Sigmoid colon (tissue), 7 donors: ENCODE results near the gene SNCB. TPM values are rescaled to one million over a fixed set of nuclear protein-coding genes. Genes with fewer than 3 reads are reported as not detected.

Experiments used
- DNase-seq: peaks from one replicate; pipeline ENCODE4 v3.0.0-alpha.2; 2019
- H3K27ac ChIP-seq, 4 donors: fragments of 200-600 bp; sonication (generic); one replicate each; pipeline ENCODE4 v1.5.1; 2016 to 2019; ENCODE audit warnings: mild to moderate bottlenecking in 1 of 4
- H3K27me3 ChIP-seq, 3 donors: fragments of 200-600 bp; sonication (generic); one replicate each; pipeline ENCODE4 v1.5.1; 2019; ENCODE audit warnings: mild to moderate bottlenecking in 1 of 3
- H3K36me3 ChIP-seq, 4 donors: fragments of 200-600 bp; sonication (generic); one replicate each; pipeline ENCODE4 v1.5.1; 2016 to 2019
- H3K4me1 ChIP-seq, 4 donors: fragments of 200-600 bp; sonication (generic); one replicate each; pipeline ENCODE4 v1.5.1; 2017 to 2019
- H3K4me3 ChIP-seq, 4 donors: fragments of 200-600 bp; sonication (generic); one replicate each; pipeline ENCODE4 v1.5.1; 2017 to 2019; ENCODE audit warnings: mild to moderate bottlenecking in 2 of 4, moderate library complexity in 1 of 4
- H3K9me3 ChIP-seq, 4 donors: fragments of 200-600 bp in 3 of 4; sonication (generic) in 3 of 4; one replicate each; pipeline versions ENCODE4 v1.5.1 to v1.6.1; 2013 to 2019
- CTCF ChIP-seq, 4 experiments: fragments of 450-650 bp in 3 of 4; fragments of 200-600 bp in 1 of 4; IDR thresholded peaks; one replicate each; pipeline ENCODE4 v1.5.1; 2016 to 2019; ENCODE audit warnings: antibody characterized with exemption in 4 of 4, mild to moderate bottlenecking in 3 of 4, moderate library complexity in 2 of 4
- EP300 ChIP-seq, 4 donors: sonication (generic); formaldehyde crosslinking; IDR thresholded peaks; one replicate each; pipeline ENCODE4 v1.6.1; 2017; ENCODE audit warnings: antibody characterized with exemption in 4 of 4
- POLR2A ChIP-seq, 2 donors: fragments of 450-650 bp; IDR thresholded peaks; one replicate each; pipeline ENCODE4 v1.6.1; 2016; ENCODE audit warnings: antibody characterized with exemption in 2 of 2, mild to moderate bottlenecking in 2 of 2, moderate library complexity in 2 of 2
- POLR2AphosphoS5 ChIP-seq, 4 donors: sonication (generic); formaldehyde crosslinking; IDR thresholded peaks; one replicate each; pipeline ENCODE4 v1.6.1; 2017; ENCODE audit warnings: antibody characterized with exemption in 4 of 4
- WGBS, 2 donors: extraction: QIAGEN DNeasy Blood & Tissue Kit; methylation state at CpG; one replicate each; pipeline ENCODE4 v1.1.7; 2013; 5-methylcytosine and 5-hydroxymethylcytosine counted together
- intact Hi-C: fragments of 100-400 bp; cut with DNase I; formaldehyde crosslinking; loops from one replicate; pipeline ENCODE4 v1.15.1; 2023
- polyA plus RNA-seq, 3 donors: library from polyadenylated mRNA; stranded (reverse); fragments of 200-250 nt; gene quantifications; one replicate each; pipeline ENCODE4 v1.2.3, GENCODE V29; 2013
- total RNA-seq, 4 donors: library from RNA; depleted of rRNA; stranded (reverse); fragments of >200 nt; gene quantifications; one replicate each; pipeline ENCODE4 v1.1.0, GENCODE V29; 2016
- donor health status: healthy with polysubstance abuse.
- donor health status: Bipolar disorder and iron deficiency.
- donor health status: healthy.

SNCB gene
- total and polyA plus RNA-seq, 7 donors = 0.23 to 2.2 TPM; not detected in 5

- Histone ChIP-seq H3K27me3 (peaks cover 32 to 96% (median 55%) of the 10 kb centered on the region in 3 donors), H3K4me3 (no peak overlapping the region), H3K4me1 (peaks cover 0 to 17% (median 15%) of the 10 kb centered on the region in 4 donors), H3K27ac (no peak overlapping the region), H3K9me3 (no peaks in the 10 kb centered on the region), H3K36me3 (no peaks in the 10 kb centered on the region)
- WGBS, 2 donors = 52 to 89% methylated on average over 5 of the region's 5 CpGs
- intact Hi-C loops = no loop called here
- DNase-seq = no peak
- no peak for TF ChIP-seq CTCF (IDR thresholded peaks at IDR 0.05)
- no peak for TF ChIP-seq POLR2AphosphoS5 (IDR thresholded peaks at IDR 0.05)
- no peak for TF ChIP-seq POLR2A (IDR thresholded peaks at IDR 0.05)
- no peak for TF ChIP-seq EP300 (IDR thresholded peaks at IDR 0.05)
These were observed 2.8 kb downstream of the SNCB start for GRCh38 chr5:176627582-176627981.

- no peaks in the 10 kb centered on the region for H3K36me3 ChIP-seq
- no peak overlapping the region for H3K27ac ChIP-seq
- DNase-seq = no peak
- no peaks in the 10 kb centered on the region for H3K9me3 ChIP-seq
- 9 to 35% methylated on average over 7 of the region's 7 CpGs for WGBS, 2 donors
- H3K4me3 ChIP-seq = no peak overlapping the region
- H3K27me3 ChIP-seq = peaks cover 32 to 95% (median 57%) of the 10 kb centered on the region in 3 donors
- intact Hi-C loops = no loop called here
- H3K4me1 ChIP-seq = peaks cover 0 to 17% (median 15%) of the 10 kb centered on the region in 4 donors
- no peak for TF ChIP-seq EP300 (IDR thresholded peaks at IDR 0.05)
- TF ChIP-seq POLR2A (IDR thresholded peaks at IDR 0.05) = no peak
- no peak for TF ChIP-seq POLR2AphosphoS5 (IDR thresholded peaks at IDR 0.05)
- TF ChIP-seq CTCF (IDR thresholded peaks at IDR 0.05) = no peak
These were observed 3.5 kb downstream of the SNCB start for GRCh38 chr5:176626876-176627236.

- no peak for DNase-seq
- TF ChIP-seq POLR2A (IDR thresholded peaks at IDR 0.05) (no peak), EP300 (IDR thresholded peaks at IDR 0.05) (no peak), CTCF (IDR thresholded peaks at IDR 0.05) (no peak), POLR2AphosphoS5 (IDR thresholded peaks at IDR 0.05) (no peak)
- H3K27ac ChIP-seq = no peak overlapping the region
- peaks cover 0 to 17% (median 15%) of the 10 kb centered on the region in 4 donors for H3K4me1 ChIP-seq
- intact Hi-C loops = no loop called here
- H3K9me3 ChIP-seq = no peaks in the 10 kb centered on the region
- no peak overlapping the region for H3K4me3 ChIP-seq
- no peaks in the 10 kb centered on the region for H3K36me3 ChIP-seq
- 17 to 40% methylated on average over 25 of the region's 25 CpGs for WGBS, 2 donors
- peaks cover 35 to 95% (median 63%) of the 10 kb centered on the region in 3 donors for H3K27me3 ChIP-seq
These were observed 4.1 kb downstream of the SNCB start for GRCh38 chr5:176625966-176626875.

- TF ChIP-seq CTCF (IDR thresholded peaks at IDR 0.05) (no peak), POLR2A (IDR thresholded peaks at IDR 0.05) (no peak), POLR2AphosphoS5 (IDR thresholded peaks at IDR 0.05) (no peak), EP300 (IDR thresholded peaks at IDR 0.05) (no peak)
- H3K27me3 ChIP-seq = peaks cover 38 to 95% (median 70%) of the 10 kb centered on the region in 3 donors
- 71 to 75% methylated on average over 2 of the region's 2 CpGs for whole genome bisulfite sequencing, 2 donors
These were observed 4.8 kb downstream of the SNCB start for GRCh38 chr5:176625512-176625911.

More at GRCh38 chr5:176625512-176625911, 4.8 kb downstream of the SNCB start:
- Histone ChIP-seq H3K36me3 (no peaks in the 10 kb centered on the region), H3K4me1 (peaks cover 0 to 16% (median 15%) of the 10 kb centered on the region in 4 donors), H3K27ac (no peak overlapping the region), H3K4me3 (no peak overlapping the region), H3K9me3 (no peaks in the 10 kb centered on the region)
- DNase-seq = no peak
- intact Hi-C loops = no loop called here
